SH-SY5Y (cell line): ENCODE data around the gene MCF2L2.

Source experiments
- GATA2 ChIP-seq: IDR thresholded peaks from 2 replicates; pipeline ENCODE4 v1.6.1; 2011; ENCODE audit warnings: mild to moderate bottlenecking, low read depth, low read length
- GATA3 ChIP-seq: IDR thresholded peaks from 2 replicates; pipeline ENCODE4 v1.6.1; 2011; ENCODE audit warnings: low read depth, mild to moderate bottlenecking, low read length, moderate library complexity

Gene MCF2L2

GRCh38 chr3:183156266-183156665, 272.2 kb downstream of the MCF2L2 start:
- TF ChIP-seq GATA2 (no peak), GATA3 (no peak)

GRCh38 chr3:183155499-183155898, 272.9 kb downstream of the MCF2L2 start:
- no peak for TF ChIP-seq GATA3
- TF ChIP-seq GATA2: no peak

GRCh38 chr3:183153210-183153950, 275.0 kb downstream of the MCF2L2 start:
- no peak for TF ChIP-seq GATA2
- no peak for TF ChIP-seq GATA3

GRCh38 chr3:183151821-183152351, 276.5 kb downstream of the MCF2L2 start:
- TF ChIP-seq GATA2: no peak
- no peak for TF ChIP-seq GATA3

GRCh38 chr3:183151086-183151485, 277.3 kb downstream of the MCF2L2 start:
- TF ChIP-seq GATA3 (no peak), GATA2 (no peak)

- no peak for TF ChIP-seq GATA3
These were observed 278.3 kb downstream of the MCF2L2 start for GRCh38 chr3:183149915-183150750.

- no peak for TF ChIP-seq GATA3
- TF ChIP-seq GATA2: no peak
These were observed 280.4 kb downstream of the MCF2L2 start for GRCh38 chr3:183148056-183148455.

- TF ChIP-seq GATA2: no peak
- TF ChIP-seq GATA3: no peak
These were observed 284.1 kb downstream of the MCF2L2 start for GRCh38 chr3:183144363-183144762.

GRCh38 chr3:183142199-183142598, 286.2 kb downstream of the MCF2L2 start:
- no peak for TF ChIP-seq GATA2
- TF ChIP-seq GATA3: no peak

- TF ChIP-seq GATA2 (no peak), GATA3 (no peak)
These were observed 293.6 kb downstream of the MCF2L2 start for GRCh38 chr3:183134844-183135243.

- no peak for TF ChIP-seq GATA3
- no peak for TF ChIP-seq GATA2
These were observed 296.0 kb downstream of the MCF2L2 start for GRCh38 chr3:183132409-183132808.

- TF ChIP-seq GATA3 (no peak), GATA2 (no peak)
These were observed 296.7 kb downstream of the MCF2L2 start for GRCh38 chr3:183131735-183132134.

- no peak for TF ChIP-seq GATA3
- no peak for TF ChIP-seq GATA2
These were observed 297.2 kb downstream of the MCF2L2 start for GRCh38 chr3:183131186-183131725.

- TF ChIP-seq GATA3 (no peak), GATA2 (no peak)
These were observed 299.2 kb downstream of the MCF2L2 start for GRCh38 chr3:183129243-183129642.

GRCh38 chr3:183128709-183129108, 299.7 kb downstream of the MCF2L2 start:
- TF ChIP-seq GATA3: no peak
- TF ChIP-seq GATA2: no peak
